ENCODE measurements around the gene CAV2.

The CAV2 gene

GRCh38 chr7:116525298-116525912 is 25.9 kb downstream of the CAV2 start:
- DNase-seq, result peak in 2 of 3 experiments; percentile 59 to 63

GRCh38 chr7:116525913-116526861 is 26.6 kb downstream of the CAV2 start:
- peak; percentile 68 to 76 (median 69) for DNase-seq

GRCh38 chr7:116526897-116527296 is 27.4 kb downstream of the CAV2 start:
- no peak for DNase-seq

GRCh38 chr7:116527521-116527920 is 28.0 kb downstream of the CAV2 start:
- DNase-seq, result no peak

GRCh38 chr7:116528008-116528789 is 28.7 kb downstream of the CAV2 start:
- DNase-seq, result no peak

GRCh38 chr7:116529250-116529649 is 29.7 kb downstream of the CAV2 start:
- DNase-seq, result no peak

GRCh38 chr7:116530107-116530820 is 30.7 kb downstream of the CAV2 start:
- DNase-seq, result no peak

- DNase-seq, result no peak
Observed at GRCh38 chr7:116532102-116532688, 32.7 kb downstream of the CAV2 start.

GRCh38 chr7:116534790-116535189 is 35.3 kb downstream of the CAV2 start:
- DNase-seq, result no peak

GRCh38 chr7:116535416-116535815 is 35.9 kb downstream of the CAV2 start:
- DNase-seq, result no peak

GRCh38 chr7:116538138-116538537 is 38.6 kb downstream of the CAV2 start:
- no peak for DNase-seq

GRCh38 chr7:116539879-116540278 is 40.3 kb downstream of the CAV2 start:
- DNase-seq, result no peak

GRCh38 chr7:116540743-116541142 is 41.2 kb downstream of the CAV2 start:
- DNase-seq, result no peak

GRCh38 chr7:116541951-116542350 is 42.4 kb downstream of the CAV2 start:
- no peak for DNase-seq

GRCh38 chr7:116542618-116543017 is 43.1 kb downstream of the CAV2 start:
- no peak for DNase-seq

GRCh38 chr7:116543664-116544063 is 44.1 kb downstream of the CAV2 start:
- no peak for DNase-seq

- no peak for DNase-seq
Observed at GRCh38 chr7:116544487-116544886, 44.9 kb downstream of the CAV2 start.

- DNase-seq, result no peak
Observed at GRCh38 chr7:116545411-116545993, 46.0 kb downstream of the CAV2 start.

- DNase-seq, result no peak
Observed at GRCh38 chr7:116546054-116546453, 46.5 kb downstream of the CAV2 start.

GRCh38 chr7:116546916-116547315 is 47.4 kb downstream of the CAV2 start:
- no peak for DNase-seq

- DNase-seq, result no peak
Observed at GRCh38 chr7:116547347-116547746, 47.8 kb downstream of the CAV2 start.

GRCh38 chr7:116548506-116548905 is 49.0 kb downstream of the CAV2 start:
- DNase-seq, result no peak

Data from NCI-H1417 (cell line).